ENCODE results near the gene SYNGAP1. TPM values are rescaled to one million over a fixed set of nuclear protein-coding genes. Genes with fewer than 3 reads are reported as not detected.

Gene SYNGAP1
- total RNA-seq, 2 donors from 2014 or later = 3.6 to 10.1 TPM

DNA sequence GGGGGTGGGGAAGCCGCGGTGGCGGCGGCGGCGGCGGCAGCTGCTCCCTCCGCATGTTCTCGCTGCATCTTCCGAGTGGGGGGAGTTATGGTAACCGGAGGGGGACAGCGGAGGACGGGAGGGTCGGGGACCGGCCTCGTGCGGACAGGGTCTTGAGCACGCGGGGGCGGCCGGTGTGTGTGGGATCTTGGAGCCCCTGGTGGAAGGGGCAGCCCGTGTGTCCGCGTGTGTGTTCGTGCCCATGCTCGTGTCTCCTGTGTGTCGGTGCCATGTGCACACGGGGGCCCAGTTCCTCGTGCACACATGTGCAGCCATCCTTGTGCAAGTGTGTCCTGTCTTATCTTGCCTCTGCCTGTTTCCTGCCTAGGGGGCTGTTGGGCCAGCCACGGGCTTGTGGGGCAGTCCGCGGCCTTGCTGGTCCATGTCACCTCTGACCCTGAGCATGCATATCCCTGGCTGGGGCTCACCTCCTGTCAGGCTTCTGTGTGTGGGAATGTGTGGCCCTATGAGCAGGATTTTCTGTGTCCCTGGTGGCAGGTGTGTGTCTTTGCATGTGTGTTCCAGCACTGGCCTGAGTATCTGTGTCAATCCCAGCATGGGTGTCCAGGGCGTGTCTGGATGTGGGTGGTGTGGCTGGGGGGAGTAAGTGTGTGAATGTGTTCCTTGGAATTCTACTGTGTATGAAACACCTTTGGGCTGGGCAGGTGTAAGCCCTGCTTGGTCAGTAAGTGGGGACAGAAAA lies 8.5 kb downstream of the SYNGAP1 start:
- H3K27ac ChIP-seq = peak overlapping the region; percentile 62 to 67
- TF ChIP-seq, protein P1, sequence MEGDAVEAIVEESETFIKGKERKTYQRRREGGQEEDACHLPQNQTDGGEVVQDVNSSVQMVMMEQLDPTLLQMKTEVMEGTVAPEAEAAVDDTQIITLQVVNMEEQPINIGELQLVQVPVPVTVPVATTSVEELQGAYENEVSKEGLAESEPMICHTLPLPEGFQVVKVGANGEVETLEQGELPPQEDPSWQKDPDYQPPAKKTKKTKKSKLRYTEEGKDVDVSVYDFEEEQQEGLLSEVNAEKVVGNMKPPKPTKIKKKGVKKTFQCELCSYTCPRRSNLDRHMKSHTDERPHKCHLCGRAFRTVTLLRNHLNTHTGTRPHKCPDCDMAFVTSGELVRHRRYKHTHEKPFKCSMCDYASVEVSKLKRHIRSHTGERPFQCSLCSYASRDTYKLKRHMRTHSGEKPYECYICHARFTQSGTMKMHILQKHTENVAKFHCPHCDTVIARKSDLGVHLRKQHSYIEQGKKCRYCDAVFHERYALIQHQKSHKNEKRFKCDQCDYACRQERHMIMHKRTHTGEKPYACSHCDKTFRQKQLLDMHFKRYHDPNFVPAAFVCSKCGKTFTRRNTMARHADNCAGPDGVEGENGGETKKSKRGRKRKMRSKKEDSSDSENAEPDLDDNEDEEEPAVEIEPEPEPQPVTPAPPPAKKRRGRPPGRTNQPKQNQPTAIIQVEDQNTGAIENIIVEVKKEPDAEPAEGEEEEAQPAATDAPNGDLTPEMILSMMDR (IDR thresholded peaks at IDR 0.05) = peak in 1 of 2 donors; percentile 29
- H3K27me3 ChIP-seq = no peaks in the 10 kb centered on the region
- DNase-seq (ENCODE audit: low spot score) = no peak
- H3K9me3 ChIP-seq = no peaks in the 10 kb centered on the region
- peak overlapping the region; percentile 60 to 66 for H3K4me3 ChIP-seq
- H3K36me3 ChIP-seq = no peaks in the 10 kb centered on the region
- peaks cover 0 to 76% of the 10 kb centered on the region in 2 donors for H3K4me1 ChIP-seq

DNA sequence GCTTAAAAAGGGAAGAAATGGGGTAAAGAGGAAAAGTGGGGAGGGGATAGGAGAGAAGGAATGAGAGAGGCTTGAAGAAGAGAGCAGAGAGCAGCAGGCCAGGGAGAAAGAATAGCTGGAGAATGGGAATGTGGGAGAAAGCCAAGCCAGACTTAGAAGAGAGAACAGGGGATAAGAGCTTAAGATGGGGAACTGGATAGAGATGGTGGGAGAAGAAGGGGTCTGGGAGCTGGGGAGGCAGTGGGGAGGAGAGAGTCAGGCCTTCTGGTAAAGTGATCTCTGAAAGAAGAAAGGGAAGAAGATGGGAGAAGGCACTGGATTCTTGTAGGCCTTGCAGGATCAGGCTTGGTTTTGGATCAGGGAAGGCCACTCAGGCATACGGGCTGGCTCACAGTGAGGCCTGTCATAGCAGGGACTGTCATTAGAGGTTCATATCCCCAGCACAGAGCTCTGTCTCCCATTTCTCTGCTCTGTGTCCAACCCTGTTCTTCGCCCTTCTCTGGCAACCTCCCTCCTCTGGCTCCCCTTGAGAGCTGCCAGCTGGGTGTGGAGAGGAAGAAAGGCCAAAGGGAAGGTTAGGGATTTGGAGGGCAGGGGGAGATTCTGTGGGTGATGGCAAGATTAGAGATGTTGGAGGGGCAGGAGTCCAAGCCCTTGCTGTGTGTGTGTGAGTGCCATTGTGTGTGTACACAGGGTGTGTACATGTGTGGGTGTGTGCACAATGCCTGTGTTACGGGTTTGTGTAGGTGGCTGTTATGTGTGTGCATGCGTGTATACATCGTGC lies 9.3 kb downstream of the SYNGAP1 start:
- Histone ChIP-seq H3K4me1 (peaks cover 0 to 82% of the 10 kb centered on the region in 2 donors), H3K36me3 (no peaks in the 10 kb centered on the region), H3K4me3 (no peak overlapping the region), H3K27me3 (no peaks in the 10 kb centered on the region), H3K9me3 (no peaks in the 10 kb centered on the region), H3K27ac (peak overlapping the region; percentile 62 to 67)
- DNase-seq (ENCODE audit: low spot score) = no peak
- TF ChIP-seq, protein P1 (IDR thresholded peaks at IDR 0.05) = no peak

DNA sequence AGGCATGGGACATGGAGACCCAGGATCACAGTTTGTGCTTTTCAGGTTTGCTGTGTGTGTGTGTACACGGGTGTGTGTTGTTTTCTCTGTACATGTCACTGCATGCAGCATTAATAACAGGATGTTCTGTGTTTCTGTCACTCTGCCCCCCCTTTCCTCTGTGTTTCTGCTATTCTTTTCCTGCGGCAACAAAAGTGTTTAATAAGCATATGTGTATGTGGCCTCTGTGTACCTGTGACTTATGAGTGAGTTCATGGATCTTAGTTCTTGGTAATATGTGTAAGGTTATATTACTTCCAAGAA lies 9.8 kb downstream of the SYNGAP1 start:
- H3K4me1 ChIP-seq = peaks cover 0 to 76% of the 10 kb centered on the region in 2 donors
- DNase-seq (ENCODE audit: low spot score) = no peak
- H3K27me3 ChIP-seq = no peaks in the 10 kb centered on the region
- H3K9me3 ChIP-seq = no peaks in the 10 kb centered on the region
- TF ChIP-seq, protein P1 (IDR thresholded peaks at IDR 0.05) = no peak
- no peak overlapping the region for H3K4me3 ChIP-seq
- no peak overlapping the region for H3K27ac ChIP-seq
- no peaks in the 10 kb centered on the region for H3K36me3 ChIP-seq

DNA sequence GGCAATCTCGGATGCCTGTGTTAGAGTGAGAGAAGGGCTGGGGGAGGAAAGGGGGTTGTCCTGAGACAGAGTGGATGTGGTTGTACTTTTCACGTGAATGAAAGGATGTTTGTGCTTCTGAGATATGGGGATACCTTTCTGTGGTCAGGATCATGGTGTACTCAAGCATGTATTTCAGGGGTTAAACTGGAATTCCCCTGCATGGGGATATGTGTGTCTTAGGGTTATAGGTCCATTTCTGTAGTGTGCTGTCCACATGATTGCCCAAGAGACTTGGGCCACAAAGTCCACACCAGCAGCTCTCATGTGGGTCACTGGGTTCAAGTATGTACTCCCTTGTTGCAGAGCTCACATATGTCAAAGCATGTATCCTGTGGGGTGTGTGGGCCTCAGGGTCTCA lies 10.5 kb downstream of the SYNGAP1 start:
- no peak for DNase-seq (ENCODE audit: low spot score)
- H3K4me1 ChIP-seq = peaks cover 0 to 70% of the 10 kb centered on the region in 2 donors
- TF ChIP-seq, protein P1 (IDR thresholded peaks at IDR 0.05) = no peak
- no peaks in the 10 kb centered on the region for H3K9me3 ChIP-seq
- no peak overlapping the region for H3K27ac ChIP-seq
- no peak overlapping the region for H3K4me3 ChIP-seq
- peaks cover 4% of the 10 kb centered on the region for H3K36me3 ChIP-seq
- H3K27me3 ChIP-seq = no peaks in the 10 kb centered on the region

DNA sequence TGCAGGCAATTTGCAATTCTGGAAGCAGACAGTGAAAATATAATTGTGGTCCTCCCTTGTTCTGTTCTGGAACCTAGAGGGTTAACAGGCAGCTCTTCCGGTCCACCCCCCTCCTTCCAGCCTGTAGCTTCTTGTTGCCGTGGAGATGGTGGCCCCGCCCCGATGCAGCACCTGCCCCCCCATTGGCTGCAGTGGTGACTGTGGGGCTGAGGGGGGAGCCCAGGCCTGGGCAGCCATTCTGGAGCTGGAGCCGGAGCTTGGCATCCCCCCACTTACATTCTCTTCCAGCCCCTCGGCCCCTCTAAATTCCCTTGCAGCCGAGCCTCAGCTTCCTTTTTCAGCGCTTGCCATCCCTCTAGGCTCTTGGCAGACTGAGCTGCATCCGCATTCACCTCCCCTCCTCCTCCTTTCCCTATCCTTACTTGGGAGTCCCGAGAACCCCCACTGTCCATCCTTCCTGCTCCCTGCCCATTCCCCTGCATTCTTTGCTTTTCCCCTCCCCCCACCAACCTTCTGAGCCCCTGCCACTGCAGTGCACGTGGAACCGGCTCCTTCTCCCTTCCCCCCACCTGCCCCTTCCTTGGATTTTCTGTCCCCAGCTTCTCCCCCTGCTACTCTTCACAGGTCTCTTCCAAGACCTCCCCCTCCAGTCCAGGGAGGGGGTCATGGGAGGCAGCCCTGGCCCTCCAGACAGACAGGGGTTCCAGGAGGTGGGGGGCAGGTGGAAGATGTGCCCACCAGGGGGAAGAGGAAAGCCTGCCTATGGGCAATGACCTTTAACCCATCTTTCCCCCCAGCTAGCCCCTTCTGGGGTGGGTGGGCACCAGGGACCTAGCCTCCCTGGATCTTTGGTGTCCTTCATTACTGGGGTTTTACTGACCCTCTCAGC lies 11.4 kb downstream of the SYNGAP1 start:
- H3K27me3 ChIP-seq = no peaks in the 10 kb centered on the region
- no peaks in the 10 kb centered on the region for H3K9me3 ChIP-seq
- no peak for DNase-seq (ENCODE audit: low spot score)
- TF ChIP-seq, protein P1 (IDR thresholded peaks at IDR 0.05) = no peak
- peaks cover 13% of the 10 kb centered on the region for H3K36me3 ChIP-seq
- H3K4me1 ChIP-seq = peaks cover 0 to 67% of the 10 kb centered on the region in 2 donors
- no peak overlapping the region for H3K4me3 ChIP-seq
- H3K27ac ChIP-seq = no peak overlapping the region

Measured in right atrium auricular region (tissue), 2 donors.